Stimulated activated naive CD4-positive, alpha-beta T cell (primary cell): ENCODE measurements around the gene B4GALNT4.
"Not testable (repeated sequence)": the region's sequence is repeated elsewhere in the genome, so short reads cannot be mapped to it uniquely, and the experiment has no call there.

ENCODE experiments used
- DNase-seq, 6 experiments: peaks; one replicate each; lab custom pipeline; 2025; lab: John Stamatoyannopoulos, UW

B4GALNT4 gene

GRCh38 chr11:391117-392017 is 22.1 kb downstream of the B4GALNT4 start:
- no peak for DNase-seq

DNA sequence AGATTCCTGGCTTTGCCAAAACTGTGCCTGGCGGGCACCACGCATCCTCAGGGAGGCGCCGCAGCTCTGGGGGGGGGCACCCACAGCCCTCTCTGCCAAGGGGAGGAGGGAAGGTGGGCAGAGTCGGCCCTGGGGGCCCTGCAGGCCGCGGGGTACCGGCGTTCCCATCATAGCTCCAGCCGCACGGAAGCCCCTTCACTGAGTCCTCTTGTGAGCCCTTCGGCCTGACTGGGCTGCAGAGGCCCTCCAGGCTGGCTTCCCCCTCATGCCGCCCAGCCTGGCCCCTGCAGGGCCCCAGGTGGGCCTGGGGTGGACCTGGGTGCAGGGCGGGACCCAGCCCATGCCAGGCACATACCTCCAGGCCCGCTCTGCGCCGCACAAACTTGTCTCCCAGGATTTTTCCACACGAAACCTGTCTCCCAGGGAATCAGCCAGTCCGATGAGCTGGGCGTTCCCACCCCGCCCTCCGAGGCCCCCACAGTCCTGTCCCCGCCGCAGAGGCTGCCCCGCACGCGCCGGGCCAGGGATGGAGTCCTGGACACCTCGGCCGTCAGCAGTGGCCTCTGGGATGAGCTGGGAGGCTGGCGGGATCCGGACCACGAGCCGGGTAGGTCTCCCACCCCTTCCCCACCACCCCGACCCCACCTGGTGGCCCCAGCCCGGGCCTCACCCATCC is 22.9 kb downstream of the B4GALNT4 start:
- DNase-seq = no peak

DNA sequence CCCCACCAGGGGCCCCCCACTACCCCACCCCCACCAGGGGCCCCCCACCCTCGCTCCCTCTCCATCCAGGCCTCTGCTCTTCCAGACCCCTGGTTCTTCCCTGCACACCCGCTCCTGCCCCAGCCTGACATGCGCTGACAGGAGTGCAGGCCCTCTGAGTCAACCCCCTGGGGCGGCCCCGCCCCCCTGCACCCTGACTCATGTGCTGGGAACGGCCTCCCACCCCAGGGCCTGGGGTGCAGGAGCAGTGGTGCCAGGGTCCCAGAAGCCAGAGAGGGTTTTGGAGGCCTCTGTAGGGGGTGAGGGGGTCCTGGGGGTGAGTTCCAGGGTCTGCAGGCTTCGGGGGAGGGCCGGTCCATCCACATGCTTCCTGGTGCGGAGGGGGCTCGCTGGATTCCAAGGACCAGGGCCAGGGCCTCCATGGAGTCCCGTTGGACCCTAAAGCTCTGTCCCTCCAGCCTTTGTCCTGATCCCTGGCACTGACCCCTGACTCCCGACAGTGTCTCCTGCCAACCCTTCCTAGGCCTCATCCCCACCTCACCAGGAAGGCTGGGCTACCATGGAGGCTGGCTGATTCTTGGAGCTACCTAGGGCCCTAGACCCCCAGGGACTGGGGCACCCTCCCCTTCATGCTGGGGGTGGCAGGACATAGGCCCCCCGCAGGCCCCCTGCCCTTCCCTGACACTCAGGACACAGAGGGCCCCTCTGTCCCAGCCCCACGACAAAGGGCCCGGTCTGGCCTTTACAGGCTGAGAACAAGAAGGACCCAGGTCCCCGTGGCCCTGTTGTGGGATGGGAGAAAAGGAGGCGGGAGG is 24.1 kb downstream of the B4GALNT4 start:
- no peak for DNase-seq

DNA sequence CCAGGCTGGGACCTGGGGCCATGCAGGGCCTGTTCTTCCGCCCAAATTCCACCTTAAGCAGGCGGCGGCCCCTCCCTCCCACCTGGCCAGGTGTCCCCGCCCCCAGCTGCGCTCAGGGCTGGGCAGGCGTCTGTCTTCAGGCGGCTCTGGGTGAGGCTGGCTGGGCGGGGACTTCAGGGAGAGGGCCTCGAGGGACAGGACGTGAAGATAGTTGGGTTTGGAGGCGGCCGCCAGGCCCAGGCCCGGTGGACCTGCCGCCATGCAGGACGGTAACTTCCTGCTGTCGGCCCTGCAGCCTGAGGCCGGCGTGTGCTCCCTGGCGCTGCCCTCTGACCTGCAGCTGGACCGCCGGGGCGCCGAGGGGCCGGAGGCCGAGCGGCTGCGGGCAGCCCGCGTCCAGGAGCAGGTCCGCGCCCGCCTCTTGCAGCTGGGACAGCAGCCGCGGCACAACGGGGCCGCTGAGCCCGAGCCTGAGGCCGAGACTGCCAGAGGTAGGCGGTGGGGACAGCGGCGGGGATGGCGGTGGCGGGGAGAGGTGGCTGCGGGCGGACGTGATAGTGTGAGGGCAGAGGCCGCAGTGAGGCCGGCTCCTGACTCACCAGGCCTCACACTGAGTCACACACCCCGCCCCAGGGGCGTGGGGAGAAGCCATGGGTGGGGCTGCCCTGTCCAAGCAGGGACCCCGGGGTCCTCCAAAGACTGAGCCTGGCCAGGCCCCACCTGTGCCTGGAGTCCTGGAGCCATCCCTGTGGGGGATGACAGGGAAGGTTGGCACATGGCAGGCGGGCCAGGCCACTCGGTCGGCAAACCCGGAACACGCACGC is 24.9 kb downstream of the B4GALNT4 start, which contains the start of gene PKP3:
TSS of gene PKP3 (plus strand) at position 176 of the 824 bp plus-strand sequence. CDS start at position 260, 84 bp downstream.
- DNase-seq = no peak

- no peak for DNase-seq
Observed at GRCh38 chr11:394858-395655, 25.8 kb downstream of the B4GALNT4 start.

DNA sequence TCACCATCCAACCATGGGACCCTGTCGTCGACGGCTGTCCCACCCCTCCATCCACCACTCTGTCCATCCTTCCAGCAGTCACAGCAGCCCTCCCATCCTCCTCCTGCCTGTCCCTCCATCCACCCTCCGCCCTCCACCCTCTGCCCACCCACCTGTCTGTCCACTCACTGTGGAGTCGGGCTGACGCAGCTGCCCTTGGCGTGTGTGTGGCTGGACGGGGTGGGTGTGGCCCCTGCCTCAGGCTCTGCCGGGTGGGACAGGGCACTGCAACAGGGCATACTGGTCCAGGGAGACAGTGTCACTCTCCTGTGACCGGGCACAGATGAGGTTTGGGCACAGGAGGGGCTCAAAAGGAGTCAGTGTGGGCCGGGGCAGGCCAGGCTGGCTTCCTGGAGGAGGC is 26.6 kb downstream of the B4GALNT4 start:
- DNase-seq = no peak

GRCh38 chr11:396511-396947 is 27.2 kb downstream of the B4GALNT4 start:
- DNase-seq = no peak

DNA sequence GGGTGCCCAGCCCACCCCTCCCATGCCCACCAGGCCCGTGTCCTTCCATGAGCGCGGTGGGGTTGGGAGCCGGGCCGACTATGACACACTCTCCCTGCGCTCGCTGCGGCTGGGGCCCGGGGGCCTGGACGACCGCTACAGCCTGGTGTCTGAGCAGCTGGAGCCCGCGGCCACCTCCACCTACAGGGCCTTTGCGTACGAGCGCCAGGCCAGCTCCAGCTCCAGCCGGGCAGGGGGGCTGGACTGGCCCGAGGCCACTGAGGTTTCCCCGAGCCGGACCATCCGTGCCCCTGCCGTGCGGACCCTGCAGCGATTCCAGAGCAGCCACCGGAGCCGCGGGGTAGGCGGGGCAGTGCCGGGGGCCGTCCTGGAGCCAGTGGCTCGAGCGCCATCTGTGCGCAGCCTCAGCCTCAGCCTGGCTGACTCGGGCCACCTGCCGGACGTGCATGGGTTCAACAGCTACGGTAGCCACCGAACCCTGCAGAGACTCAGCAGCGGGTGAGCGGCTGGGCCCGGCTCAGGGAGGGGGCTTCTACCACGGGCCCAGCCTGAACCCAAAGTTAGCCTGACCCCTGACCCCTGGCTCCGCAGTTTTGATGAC is 27.7 kb downstream of the B4GALNT4 start:
- peak in 3 of 6 experiments; percentile 23 to 43 (median 40) for DNase-seq

DNA sequence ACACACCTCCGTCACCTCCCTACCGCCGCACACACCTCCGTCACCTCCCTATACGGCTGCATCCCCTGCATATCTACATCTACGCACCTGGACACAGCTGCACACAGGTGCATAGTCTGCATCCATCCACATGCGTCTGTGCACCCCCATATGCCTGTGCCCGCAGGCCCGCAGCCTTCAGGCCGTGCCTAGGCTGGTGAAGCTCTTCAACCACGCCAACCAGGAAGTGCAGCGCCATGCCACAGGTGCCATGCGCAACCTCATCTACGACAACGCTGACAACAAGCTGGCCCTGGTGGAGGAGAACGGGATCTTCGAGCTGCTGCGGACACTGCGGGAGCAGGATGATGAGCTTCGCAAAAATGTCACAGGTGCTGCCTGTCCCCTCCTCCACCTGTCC is 29.5 kb downstream of the B4GALNT4 start:
- no peak for DNase-seq

- no peak for DNase-seq
Observed at GRCh38 chr11:399731-400211, 30.5 kb downstream of the B4GALNT4 start.

DNA sequence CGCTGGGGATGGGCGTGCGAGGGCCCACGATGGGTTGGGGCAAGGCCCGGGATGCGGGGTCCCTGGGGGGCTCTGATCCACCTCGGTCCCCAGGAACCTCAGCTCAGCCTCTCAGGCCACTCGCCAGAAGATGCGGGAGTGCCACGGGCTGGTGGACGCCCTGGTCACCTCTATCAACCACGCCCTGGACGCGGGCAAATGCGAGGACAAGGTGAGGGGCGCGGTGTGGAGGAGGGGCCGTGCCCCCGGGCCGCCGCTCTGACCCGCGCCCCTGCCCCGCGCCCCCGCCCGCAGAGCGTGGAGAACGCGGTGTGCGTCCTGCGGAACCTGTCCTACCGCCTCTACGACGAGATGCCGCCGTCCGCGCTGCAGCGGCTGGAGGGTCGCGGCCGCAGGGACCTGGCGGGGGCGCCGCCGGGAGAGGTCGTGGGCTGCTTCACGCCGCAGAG is 31.0 kb downstream of the B4GALNT4 start:
- DNase-seq = no peak

DNA sequence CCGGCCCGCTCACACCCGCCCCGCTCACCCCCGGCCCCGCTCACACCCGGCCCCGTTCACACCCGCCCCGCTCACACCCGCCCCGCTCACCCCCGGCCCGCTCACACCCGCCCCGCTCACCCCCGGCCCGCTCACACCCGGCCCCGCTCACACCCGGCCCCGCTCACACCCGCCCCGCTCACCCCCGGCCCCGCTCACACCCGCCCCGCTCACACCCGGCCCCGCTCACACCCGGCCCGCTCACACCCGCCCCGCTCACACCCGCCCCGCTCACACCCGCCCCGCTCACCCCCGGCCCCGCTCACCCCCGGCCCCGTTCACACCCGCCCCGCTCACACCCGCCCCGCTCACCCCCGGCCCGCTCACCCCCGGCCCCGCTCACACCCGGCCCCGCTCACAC is 31.9 kb downstream of the B4GALNT4 start:
- DNase-seq = not testable (repeated sequence)

DNA sequence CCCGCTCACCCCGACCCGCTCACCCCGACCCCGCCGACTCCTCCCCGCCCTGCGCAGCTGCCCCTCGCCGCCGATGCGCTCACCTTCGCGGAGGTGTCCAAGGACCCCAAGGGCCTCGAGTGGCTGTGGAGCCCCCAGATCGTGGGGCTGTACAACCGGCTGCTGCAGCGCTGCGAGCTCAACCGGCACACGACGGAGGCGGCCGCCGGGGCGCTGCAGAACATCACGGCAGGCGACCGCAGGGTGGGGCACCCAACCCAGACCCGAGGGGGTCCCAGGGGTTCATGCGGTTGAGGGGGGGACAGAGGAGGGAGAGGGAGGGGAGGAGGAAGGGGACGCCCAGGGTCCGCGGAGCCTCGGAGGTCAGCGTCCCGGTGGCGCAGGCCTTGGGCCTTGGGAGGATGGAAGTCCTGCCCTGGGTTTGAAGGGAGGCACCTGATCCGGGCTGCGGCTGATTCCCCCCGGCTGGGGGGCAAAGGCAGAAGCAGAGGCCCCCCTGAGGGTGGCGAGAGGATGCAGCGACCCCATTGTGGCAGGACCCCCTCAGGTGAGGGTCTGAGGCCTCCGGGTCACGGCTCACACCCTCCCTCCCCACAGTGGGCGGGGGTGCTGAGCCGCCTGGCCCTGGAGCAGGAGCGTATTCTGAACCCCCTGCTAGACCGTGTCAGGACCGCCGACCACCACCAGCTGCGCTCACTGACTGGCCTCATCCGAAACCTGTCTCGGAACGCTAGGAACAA is 33.9 kb downstream of the B4GALNT4 start:
- DNase-seq = no peak

DNA sequence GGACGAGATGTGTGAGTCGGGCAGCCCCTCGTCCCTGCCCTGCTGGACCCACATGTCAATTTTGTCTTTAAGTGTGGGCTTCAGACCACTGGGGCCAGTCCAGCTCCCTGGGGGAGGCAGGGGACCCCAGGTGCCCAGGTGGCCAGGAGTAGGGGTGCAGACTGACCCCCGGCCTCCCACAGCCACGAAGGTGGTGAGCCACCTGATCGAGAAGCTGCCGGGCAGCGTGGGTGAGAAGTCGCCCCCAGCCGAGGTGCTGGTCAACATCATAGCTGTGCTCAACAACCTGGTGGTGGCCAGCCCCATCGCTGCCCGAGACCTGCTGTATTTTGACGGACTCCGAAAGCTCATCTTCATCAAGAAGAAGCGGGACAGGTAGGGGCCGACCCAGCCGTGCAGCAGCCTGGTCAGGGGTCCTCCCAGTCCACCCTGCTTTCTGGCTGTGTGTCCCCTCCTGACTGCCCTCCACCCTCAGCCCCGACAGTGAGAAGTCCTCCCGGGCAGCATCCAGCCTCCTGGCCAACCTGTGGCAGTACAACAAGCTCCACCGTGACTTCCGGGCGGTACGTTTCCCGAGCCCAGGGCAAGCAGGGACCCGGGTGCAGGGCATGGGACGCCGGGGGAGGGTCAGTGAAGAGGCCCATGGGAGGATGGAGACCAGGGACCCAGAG is 34.6 kb downstream of the B4GALNT4 start:
- no peak for DNase-seq

- no peak for DNase-seq
Observed at GRCh38 chr11:404551-405264, 35.4 kb downstream of the B4GALNT4 start.

- DNase-seq = no peak
Observed at GRCh38 chr11:405323-405953, 36.1 kb downstream of the B4GALNT4 start.
